SU-DHL-6 (cell line): ENCODE results near the gene CDKN1A.

ENCODE experiments used
- H2AFZ ChIP-seq: fragments of 200-600 bp; sonication (generic); 2 replicates; pipeline ENCODE4 v1.6.1; 2014; ENCODE audit warnings: low read depth, mild to moderate bottlenecking, moderate library complexity, mixed read lengths, antibody characterized with exemption, low read length; ENCODE audit not compliant: severe bottlenecking
- H3F3A ChIP-seq: fragments of 200-600 bp; shearing (Covaris generic); 2 replicates; pipeline ENCODE4 v1.6.0; 2016; ENCODE audit warnings: antibody characterized with exemption, mild to moderate bottlenecking; ENCODE audit not compliant: insufficient read depth
- H3K27ac ChIP-seq: fragments of 200-600 bp; sonication (generic); 2 replicates; pipeline ENCODE4 v1.5.1; 2016; ENCODE audit warnings: low read depth, mild to moderate bottlenecking, low read length, moderate library complexity, mixed read lengths
- H3K27me3 ChIP-seq: fragments of 200-600 bp; sonication (generic), shearing (Covaris generic); 2 replicates; pipeline ENCODE4 v1.6.0; 2014; ENCODE audit warnings: mild to moderate bottlenecking, low read length
- H3K36me3 ChIP-seq: fragments of 200-600 bp; sonication (generic); 2 replicates; pipeline ENCODE4 v1.6.1; 2014; ENCODE audit warnings: mild to moderate bottlenecking, low read length, mixed read lengths
- H3K4me2 ChIP-seq: fragments of 300-600, 200-600 bp; shearing (Covaris generic), sonication (generic); 2 replicates; pipeline ENCODE4 v1.6.0; 2014; ENCODE audit warnings: low read length, low read depth, mild to moderate bottlenecking; ENCODE audit not compliant: poor library complexity, severe bottlenecking
- H3K4me3 ChIP-seq: fragments of 200-600 bp; sonication (generic); 2 replicates; pipeline ENCODE4 v1.5.1; 2014; ENCODE audit warnings: antibody characterized with exemption, low read length, mild to moderate bottlenecking, mixed read lengths; ENCODE audit not compliant: insufficient read depth, poor library complexity, severe bottlenecking
- H3K79me2 ChIP-seq: fragments of 200-600 bp; sonication (generic); 2 replicates; pipeline ENCODE4 v1.6.1; 2014; ENCODE audit warnings: mild to moderate bottlenecking, low read length, moderate library complexity; ENCODE audit not compliant: insufficient read depth
- H3K9ac ChIP-seq: fragments of 200-600 bp; sonication (generic); 2 replicates; pipeline ENCODE4 v1.7.0; 2014; ENCODE audit warnings: mild to moderate bottlenecking, low read length
- H3K9me2 ChIP-seq: fragments of 200-600 bp; sonication (generic); replicated peaks from 2 replicates; pipeline ENCODE4 v1.6.1; 2014; ENCODE audit warnings: low read length; ENCODE audit not compliant: insufficient read depth
- H3K9me3 ChIP-seq: fragments of 200-600 bp; sonication (generic); 2 replicates; pipeline ENCODE4 v1.6.1; 2014; ENCODE audit warnings: low read length, mixed read lengths; ENCODE audit not compliant: insufficient read depth
- H4K20me1 ChIP-seq: fragments of 200-600 bp; sonication (generic); 2 replicates; pipeline ENCODE4 v1.6.1; 2014; ENCODE audit warnings: low read depth, mild to moderate bottlenecking, antibody characterized with exemption, low read length, moderate library complexity, mixed read lengths
- EZH2phosphoT487 ChIP-seq: fragments of 200-600 bp; sonication (generic), shearing (Covaris generic); conservative IDR thresholded peaks from 2 replicates; pipeline ENCODE4 v1.6.1; 2018; ENCODE audit warnings: mild to moderate bottlenecking, antibody characterized with exemption, low read length, moderate library complexity, mixed read lengths
- TF ChIP-seq, protein P1 (sequence below): fragments of 200-600 bp; sonication (generic); IDR thresholded peaks from one replicate; pipeline ENCODE4 v1.5.1; 2017; ENCODE audit warnings: antibody characterized with exemption, mild to moderate bottlenecking, low read length, moderate library complexity; ENCODE audit not compliant: insufficient read depth, poor library complexity, severe bottlenecking

The CDKN1A gene

GRCh38 chr6:36712816-36713215 is 34.3 kb downstream of the CDKN1A start:
- no peaks in the 10 kb centered on the region for H3K9me2 ChIP-seq
- H3K79me2 ChIP-seq = no peaks in the 10 kb centered on the region
- no peak overlapping the region for H3K4me3 ChIP-seq
- H2AFZ ChIP-seq = no peak overlapping the region
- no peaks in the 10 kb centered on the region for H3K9me3 ChIP-seq
- H3K4me2 ChIP-seq = no peak overlapping the region
- no peak overlapping the region for H3K27ac ChIP-seq
- no peaks in the 10 kb centered on the region for H4K20me1 ChIP-seq
- no peaks in the 10 kb centered on the region for H3K36me3 ChIP-seq
- no peak for TF ChIP-seq EZH2phosphoT487
- TF ChIP-seq, protein P1, sequence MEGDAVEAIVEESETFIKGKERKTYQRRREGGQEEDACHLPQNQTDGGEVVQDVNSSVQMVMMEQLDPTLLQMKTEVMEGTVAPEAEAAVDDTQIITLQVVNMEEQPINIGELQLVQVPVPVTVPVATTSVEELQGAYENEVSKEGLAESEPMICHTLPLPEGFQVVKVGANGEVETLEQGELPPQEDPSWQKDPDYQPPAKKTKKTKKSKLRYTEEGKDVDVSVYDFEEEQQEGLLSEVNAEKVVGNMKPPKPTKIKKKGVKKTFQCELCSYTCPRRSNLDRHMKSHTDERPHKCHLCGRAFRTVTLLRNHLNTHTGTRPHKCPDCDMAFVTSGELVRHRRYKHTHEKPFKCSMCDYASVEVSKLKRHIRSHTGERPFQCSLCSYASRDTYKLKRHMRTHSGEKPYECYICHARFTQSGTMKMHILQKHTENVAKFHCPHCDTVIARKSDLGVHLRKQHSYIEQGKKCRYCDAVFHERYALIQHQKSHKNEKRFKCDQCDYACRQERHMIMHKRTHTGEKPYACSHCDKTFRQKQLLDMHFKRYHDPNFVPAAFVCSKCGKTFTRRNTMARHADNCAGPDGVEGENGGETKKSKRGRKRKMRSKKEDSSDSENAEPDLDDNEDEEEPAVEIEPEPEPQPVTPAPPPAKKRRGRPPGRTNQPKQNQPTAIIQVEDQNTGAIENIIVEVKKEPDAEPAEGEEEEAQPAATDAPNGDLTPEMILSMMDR = no peak
- no peaks in the 10 kb centered on the region for H3F3A ChIP-seq
- no peak overlapping the region for H3K9ac ChIP-seq
- no peaks in the 10 kb centered on the region for H3K27me3 ChIP-seq

DNA sequence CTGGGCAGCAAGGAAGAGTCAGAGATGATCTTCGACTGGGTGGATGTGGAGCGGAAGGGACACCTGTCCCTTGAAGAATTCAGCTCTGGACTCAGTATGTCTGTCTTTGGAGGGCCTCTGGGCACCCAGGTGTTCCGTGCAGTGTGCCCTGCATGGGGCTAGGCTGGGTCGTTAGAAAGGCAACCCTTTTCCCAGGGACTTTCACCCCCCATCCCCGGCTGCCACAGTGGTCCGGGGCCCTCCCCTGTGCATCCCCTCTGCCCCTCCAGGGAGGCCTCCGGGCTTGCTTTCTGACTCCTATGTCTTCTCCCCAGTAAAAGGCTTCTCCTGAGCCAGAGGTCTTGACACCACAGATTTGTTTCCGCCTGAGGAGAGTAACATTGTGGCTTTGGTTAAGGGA is 35.3 kb downstream of the CDKN1A start:
- H3F3A ChIP-seq = no peaks in the 10 kb centered on the region
- H3K9me2 ChIP-seq = no peaks in the 10 kb centered on the region
- no peaks in the 10 kb centered on the region for H3K9me3 ChIP-seq
- TF ChIP-seq, protein P1 = no peak
- no peak for TF ChIP-seq EZH2phosphoT487
- H3K4me2 ChIP-seq = no peak overlapping the region
- no peak overlapping the region for H2AFZ ChIP-seq
- H3K79me2 ChIP-seq = no peaks in the 10 kb centered on the region
- no peak overlapping the region for H3K27ac ChIP-seq
- no peaks in the 10 kb centered on the region for H3K27me3 ChIP-seq
- H3K36me3 ChIP-seq = no peaks in the 10 kb centered on the region
- no peak overlapping the region for H3K4me3 ChIP-seq
- no peak overlapping the region for H3K9ac ChIP-seq
- no peaks in the 10 kb centered on the region for H4K20me1 ChIP-seq

GRCh38 chr6:36714511-36714910 is 36.0 kb downstream of the CDKN1A start:
- no peak overlapping the region for H3K4me2 ChIP-seq
- H3F3A ChIP-seq = no peaks in the 10 kb centered on the region
- H4K20me1 ChIP-seq = no peaks in the 10 kb centered on the region
- no peaks in the 10 kb centered on the region for H3K79me2 ChIP-seq
- no peak overlapping the region for H3K9ac ChIP-seq
- no peaks in the 10 kb centered on the region for H3K36me3 ChIP-seq
- H3K27ac ChIP-seq = no peak overlapping the region
- no peaks in the 10 kb centered on the region for H3K27me3 ChIP-seq
- H3K9me3 ChIP-seq = no peaks in the 10 kb centered on the region
- H3K9me2 ChIP-seq = no peaks in the 10 kb centered on the region
- H2AFZ ChIP-seq = no peak overlapping the region
- H3K4me3 ChIP-seq = no peak overlapping the region
- TF ChIP-seq, protein P1 = no peak
- TF ChIP-seq EZH2phosphoT487 = no peak
